ENCODE results near the gene PRR11.
A peak's percentile ranks its signal among the peaks of the same experiment; 100 is the strongest.
"Not testable (repeated sequence)": the region's sequence is repeated elsewhere in the genome, so short reads cannot be mapped to it uniquely, and the experiment has no call there.

Gene PRR11

DNA sequence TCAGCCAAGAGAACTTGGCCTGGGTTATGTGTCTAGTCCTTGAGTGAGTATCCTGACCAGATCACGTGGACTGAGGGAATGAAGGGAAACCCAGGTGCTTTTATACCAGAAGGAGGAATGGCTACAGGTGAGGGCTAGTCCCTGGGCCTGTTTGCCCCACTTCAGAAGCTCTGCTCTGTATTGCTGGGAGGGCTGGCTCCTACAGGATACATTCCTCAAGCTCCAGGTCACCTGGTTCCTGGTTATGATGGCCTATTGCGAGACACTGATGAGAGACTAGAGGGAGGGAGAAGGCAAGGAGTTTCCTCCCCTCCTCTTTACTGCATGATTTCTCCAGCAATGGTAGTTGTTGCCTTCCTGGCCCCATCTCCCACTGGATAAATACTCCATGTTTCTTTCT is 35.3 kb downstream of the PRR11 start:
- no peak for TF ChIP-seq JUND (IDR thresholded peaks at IDR 0.05; ENCODE audit: low read depth)
- DNase-seq (ENCODE audit: low read depth in 1 of 2, low spot score in 1 of 2) = no peak
- in situ Hi-C loops (cut with HindIII; ENCODE audit: low pct_unique_long_range_greater_than_20kb, low sequenced_read_pairs) = no loop called here

DNA sequence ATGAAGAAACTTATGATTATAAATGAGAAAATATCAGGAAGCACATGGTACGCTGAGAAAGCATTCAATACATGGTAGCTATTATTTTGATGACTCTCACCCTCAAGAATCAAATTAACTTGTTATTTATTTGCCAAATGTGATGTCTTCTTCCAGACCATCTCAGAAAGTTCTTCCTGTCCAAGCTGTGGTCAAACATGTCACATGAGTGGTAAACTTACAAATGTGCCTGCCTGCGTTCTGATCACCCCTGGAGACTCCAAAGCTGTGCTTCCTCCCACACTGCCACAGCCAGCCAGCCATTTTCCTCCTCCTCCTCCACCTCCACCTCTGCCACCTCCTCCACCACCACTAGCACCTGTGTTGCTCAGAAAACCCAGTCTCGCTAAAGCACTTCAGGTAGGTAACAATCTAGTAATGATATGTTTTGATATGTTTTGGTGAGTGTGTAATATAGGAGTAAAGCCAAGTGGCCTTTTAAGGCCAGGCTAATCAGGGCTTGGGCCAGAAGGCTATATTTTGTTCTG is 37.9 kb downstream of the PRR11 start:
- no peak for TF ChIP-seq JUND (IDR thresholded peaks at IDR 0.05; ENCODE audit: low read depth)
- no peak for DNase-seq (ENCODE audit: low read depth in 1 of 2, low spot score in 1 of 2)
- in situ Hi-C loops (cut with HindIII; ENCODE audit: low pct_unique_long_range_greater_than_20kb, low sequenced_read_pairs) = no loop called here

DNA sequence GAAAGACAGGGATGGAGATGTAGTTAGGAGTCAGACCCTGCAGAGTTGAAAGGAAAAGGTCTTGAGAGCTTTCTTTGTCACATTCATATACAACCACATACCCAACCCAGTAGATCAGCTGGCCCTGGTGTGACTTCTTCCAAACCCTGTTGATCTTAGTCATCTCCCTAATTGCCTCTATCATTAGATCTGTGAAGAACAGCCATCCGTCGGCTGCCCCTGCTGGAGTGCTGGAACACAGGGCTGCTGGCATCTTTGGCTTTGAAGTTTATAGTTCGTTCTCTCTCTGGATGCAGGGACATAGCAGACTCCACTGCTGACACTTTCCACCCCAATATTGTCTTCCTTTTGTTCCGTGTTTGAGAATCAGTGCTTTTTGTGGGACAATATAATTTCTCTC is 43.9 kb downstream of the PRR11 start:
- in situ Hi-C loops (cut with HindIII; ENCODE audit: low pct_unique_long_range_greater_than_20kb, low sequenced_read_pairs) = no loop called here
- no peak for TF ChIP-seq JUND (IDR thresholded peaks at IDR 0.05; ENCODE audit: low read depth)
- DNase-seq (ENCODE audit: low read depth in 1 of 2, low spot score in 1 of 2) = no peak

DNA sequence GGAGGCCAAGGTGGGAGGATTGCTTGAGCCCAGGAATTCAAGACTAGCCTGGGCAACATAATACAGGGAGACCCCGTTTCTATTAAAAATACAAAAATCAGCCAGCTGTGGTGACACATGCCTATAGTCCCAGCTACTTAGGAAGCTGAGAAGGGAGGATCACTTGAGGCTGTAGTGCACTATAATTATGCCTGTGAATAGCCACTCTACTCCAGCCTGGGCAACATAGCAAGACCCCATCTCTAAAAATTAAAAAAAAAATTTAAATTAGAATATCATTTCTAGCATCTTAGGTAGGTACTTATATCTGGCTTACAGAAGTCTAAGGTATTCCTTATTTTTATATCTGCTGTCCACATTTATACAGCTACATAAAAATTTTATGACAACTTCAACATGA is 46.8 kb downstream of the PRR11 start:
- in situ Hi-C loops (cut with HindIII; ENCODE audit: low pct_unique_long_range_greater_than_20kb, low sequenced_read_pairs) = no loop called here
- no peak for TF ChIP-seq JUND (IDR thresholded peaks at IDR 0.05; ENCODE audit: low read depth)

DNA sequence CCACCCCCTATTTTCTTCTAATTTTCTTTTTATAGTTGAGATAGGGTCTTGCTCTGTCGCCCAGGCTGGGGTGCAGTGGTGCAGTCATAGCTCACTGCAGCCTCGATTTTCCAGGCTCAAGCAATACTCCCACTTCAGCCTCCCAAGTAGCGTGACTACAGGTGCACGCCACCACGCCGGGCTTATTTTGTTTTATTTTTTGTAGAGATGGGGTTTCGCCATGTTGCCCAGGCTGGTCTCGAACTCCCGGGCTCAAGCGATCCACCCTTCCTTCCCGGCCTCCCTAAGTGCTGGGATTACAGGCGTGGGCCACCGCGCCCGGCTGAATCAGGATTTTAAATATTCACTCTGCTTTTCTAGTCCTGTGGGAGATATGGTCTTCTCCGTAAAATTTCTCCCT is 63.8 kb downstream of the PRR11 start:
- in situ Hi-C loops (cut with HindIII; ENCODE audit: low pct_unique_long_range_greater_than_20kb, low sequenced_read_pairs) = no loop called here
- DNase-seq (ENCODE audit: low read depth in 1 of 2, low spot score in 1 of 2) = no peak
- TF ChIP-seq JUND (IDR thresholded peaks at IDR 0.05; ENCODE audit: low read depth) = no peak

More for the DNA sequence above, 46.8 kb downstream of the PRR11 start:
- no peak for DNase-seq (ENCODE audit: low read depth in 1 of 2, low spot score in 1 of 2)

DNA sequence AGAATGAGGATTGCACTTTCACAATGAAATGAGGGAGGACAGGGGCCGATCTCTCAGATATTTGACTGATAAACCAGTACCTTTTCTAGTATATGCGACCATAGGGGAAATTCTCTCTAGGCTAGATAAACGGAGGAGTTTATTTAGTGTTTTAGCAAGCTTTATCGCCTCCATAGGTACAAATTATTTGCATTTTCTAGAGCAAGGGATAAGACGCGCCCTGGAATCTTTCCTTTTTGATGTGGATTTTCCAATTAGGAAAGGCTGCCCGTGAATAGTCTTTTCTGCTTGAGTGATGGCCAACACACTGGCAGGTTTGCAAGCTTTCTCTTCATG is 64.4 kb downstream of the PRR11 start:
- TF ChIP-seq JUND (IDR thresholded peaks at IDR 0.05; ENCODE audit: low read depth) = no peak
- in situ Hi-C loops (cut with HindIII; ENCODE audit: low pct_unique_long_range_greater_than_20kb, low sequenced_read_pairs) = no loop called here

DNA sequence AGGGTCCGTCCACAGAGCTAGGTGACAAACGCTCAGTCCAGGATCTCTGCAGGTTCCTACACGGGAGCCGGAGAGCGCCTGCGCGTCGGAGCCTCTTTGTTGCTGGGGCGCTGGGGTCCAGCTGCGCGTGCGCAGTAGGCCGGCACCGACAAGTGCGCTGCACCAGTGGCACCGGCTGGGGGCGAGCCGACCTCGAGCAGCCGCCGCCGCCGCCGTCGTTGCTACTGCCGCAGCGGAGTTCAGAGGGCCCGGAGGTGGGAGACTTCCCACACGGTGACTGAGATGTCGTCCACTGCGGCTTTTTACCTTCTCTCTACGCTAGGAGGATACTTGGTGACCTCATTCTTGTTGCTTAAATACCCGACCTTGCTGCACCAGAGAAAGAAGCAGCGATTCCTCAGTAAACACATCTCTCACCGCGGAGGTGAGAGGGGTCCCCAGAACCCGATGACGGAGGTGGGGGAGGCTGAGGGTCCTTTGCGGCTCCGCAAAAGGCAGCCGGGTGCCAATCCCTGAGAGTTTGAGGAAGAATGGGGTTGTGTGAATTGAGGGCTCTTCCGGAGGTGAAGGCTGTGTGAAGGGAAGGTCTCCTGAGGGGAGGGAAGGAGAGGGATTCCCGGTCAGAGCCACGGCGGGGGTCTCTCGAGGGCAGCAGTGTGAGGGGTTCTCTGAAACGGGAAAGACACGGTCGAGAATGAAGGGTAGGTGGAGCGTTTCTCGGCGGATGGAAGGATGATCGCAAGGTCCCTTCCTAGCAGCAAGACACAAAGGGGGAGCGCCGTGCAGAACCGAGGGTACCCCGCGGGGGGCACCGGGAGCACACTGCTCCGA is 65.0 kb downstream of the PRR11 start, which contains the start of gene GDPD1:
Gene GDPD1, plus strand, starts transcription at position 184 of the 831 bp plus-strand sequence. Its CDS starts 99 bp downstream, at position 283.
- peak; percentile 81 to 97 for DNase-seq (ENCODE audit: low read depth in 1 of 2, low spot score in 1 of 2)
- in situ Hi-C loops (cut with HindIII; ENCODE audit: low pct_unique_long_range_greater_than_20kb, low sequenced_read_pairs) = no loop called here
- TF ChIP-seq JUND (IDR thresholded peaks at IDR 0.05; ENCODE audit: low read depth) = no peak

More for the DNA sequence above, 64.4 kb downstream of the PRR11 start:
- no peak for DNase-seq (ENCODE audit: low read depth in 1 of 2, low spot score in 1 of 2)

DNA sequence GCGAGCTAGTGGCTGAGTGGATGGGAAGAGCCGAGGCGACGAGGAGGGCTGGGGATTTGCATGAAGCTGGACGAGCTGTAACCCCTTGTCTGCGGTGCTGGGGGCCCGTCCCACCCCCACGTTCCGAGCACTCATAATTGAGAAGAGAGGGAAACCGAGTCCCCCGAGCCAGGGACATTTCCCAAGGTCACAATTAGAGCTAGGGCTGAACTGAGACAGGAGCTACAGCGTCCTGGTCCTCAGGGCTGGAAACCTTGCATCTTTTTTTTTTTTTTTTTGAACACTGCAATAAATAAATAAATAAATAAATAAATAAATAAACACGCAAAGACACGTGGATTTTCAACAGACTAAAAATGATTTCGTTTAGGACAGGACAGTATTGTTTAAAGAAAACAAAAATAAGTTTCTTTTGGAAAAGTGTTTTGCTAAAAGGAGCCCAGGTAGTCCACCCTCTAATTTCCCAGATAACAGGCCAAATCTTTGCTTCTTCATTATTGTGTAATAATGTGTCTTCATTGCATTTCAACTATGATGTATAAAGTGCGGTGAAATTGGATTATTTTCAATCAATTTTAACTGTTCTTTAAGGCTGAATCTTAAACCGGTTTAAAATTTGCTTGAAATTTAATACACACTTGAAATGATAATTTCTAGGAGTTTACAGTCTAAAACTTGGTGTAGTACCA is 65.8 kb downstream of the PRR11 start:
- DNase-seq (ENCODE audit: low read depth in 1 of 2, low spot score in 1 of 2) = no peak
- no peak for TF ChIP-seq JUND (IDR thresholded peaks at IDR 0.05; ENCODE audit: low read depth)
- in situ Hi-C loops (cut with HindIII; ENCODE audit: low pct_unique_long_range_greater_than_20kb, low sequenced_read_pairs) = no loop called here

DNA sequence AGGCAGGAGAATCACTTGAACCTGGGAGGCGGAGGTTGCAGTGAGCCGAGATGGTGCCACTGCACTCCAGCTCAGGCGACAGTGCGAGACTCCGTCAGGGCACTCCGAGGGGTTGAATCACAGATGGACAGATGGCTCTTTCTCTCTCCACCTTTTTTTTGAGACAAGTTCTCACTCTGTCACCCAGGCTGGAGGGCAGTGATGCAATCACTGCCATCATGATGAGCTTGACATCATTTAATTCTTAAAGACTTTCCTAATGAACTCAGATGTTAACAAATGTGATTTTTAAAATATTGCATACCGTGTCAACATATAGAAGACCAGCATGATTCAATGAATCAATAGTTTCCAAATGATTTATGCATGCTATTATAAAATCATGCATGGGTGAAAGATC is 68.3 kb downstream of the PRR11 start:
- DNase-seq (ENCODE audit: low read depth in 1 of 2, low spot score in 1 of 2) = no peak
- in situ Hi-C loops (cut with HindIII; ENCODE audit: low pct_unique_long_range_greater_than_20kb, low sequenced_read_pairs) = no loop called here
- no peak for TF ChIP-seq JUND (IDR thresholded peaks at IDR 0.05; ENCODE audit: low read depth)

DNA sequence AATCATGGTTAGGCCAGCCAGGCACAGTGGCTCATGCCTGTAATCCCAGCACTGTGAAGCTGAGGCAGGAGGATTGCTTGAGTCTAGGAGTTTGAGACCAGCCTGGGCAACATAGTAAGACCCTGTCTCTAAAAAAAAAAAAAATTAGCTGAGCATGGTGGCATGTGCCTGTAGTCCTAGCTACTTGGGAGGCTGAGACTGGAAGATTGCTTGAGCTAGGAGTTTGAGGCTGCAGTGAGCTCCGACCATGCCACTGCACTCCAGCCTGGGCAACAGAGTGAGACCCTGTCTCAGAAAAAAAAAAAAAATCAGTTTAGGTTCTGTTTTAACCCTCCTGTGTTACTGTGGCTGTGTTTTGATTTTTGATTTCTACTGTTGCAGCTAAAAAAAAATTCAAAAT is 73.0 kb downstream of the PRR11 start:
- DNase-seq (ENCODE audit: low read depth in 1 of 2, low spot score in 1 of 2); in situ Hi-C loops (cut with HindIII; ENCODE audit: low pct_unique_long_range_greater_than_20kb, low sequenced_read_pairs): not testable (repeated sequence)

DNA sequence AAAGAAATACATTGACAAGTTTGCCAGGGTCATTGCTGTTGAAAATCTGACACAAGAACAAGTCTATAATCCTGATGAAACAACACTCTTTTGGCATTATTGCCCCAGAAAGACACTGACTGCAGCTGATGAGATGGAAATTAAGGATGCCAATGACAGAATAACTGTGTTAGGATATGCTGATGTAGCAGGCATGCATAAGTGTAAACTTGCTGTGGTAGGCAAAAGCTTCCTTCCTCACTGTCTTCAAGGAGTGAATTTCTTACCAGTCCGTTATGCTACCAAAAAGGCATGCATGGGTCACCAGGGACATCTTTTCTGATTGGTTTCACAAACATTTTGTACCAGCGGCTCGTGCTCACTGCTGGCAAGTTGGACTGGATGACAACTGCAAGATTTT is 75.2 kb downstream of the PRR11 start:
- no peak for DNase-seq (ENCODE audit: low read depth in 1 of 2, low spot score in 1 of 2)
- in situ Hi-C loops (cut with HindIII; ENCODE audit: low pct_unique_long_range_greater_than_20kb, low sequenced_read_pairs) = no loop called here
- TF ChIP-seq JUND (IDR thresholded peaks at IDR 0.05; ENCODE audit: low read depth) = no peak

DNA sequence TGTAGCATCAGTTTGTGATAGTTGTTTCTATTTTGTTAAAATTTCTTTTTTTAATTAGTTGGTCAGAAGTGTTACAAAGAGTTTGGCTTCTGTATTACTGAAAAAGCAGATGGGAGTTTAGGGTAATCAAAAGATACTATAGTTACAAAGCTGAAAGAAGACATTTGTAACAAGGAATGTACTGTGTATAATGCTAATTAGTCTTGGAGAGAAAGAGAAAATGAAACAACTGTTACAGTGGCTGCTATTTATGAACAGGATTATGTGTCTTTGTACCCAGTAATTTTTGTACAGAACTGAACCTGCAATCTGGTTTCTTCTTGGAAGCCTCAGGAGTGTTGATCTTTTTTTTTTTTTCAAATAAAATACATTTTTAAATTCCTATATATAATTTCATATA is 79.1 kb downstream of the PRR11 start:
- in situ Hi-C loops (cut with HindIII; ENCODE audit: low pct_unique_long_range_greater_than_20kb, low sequenced_read_pairs) = no loop called here

DNA sequence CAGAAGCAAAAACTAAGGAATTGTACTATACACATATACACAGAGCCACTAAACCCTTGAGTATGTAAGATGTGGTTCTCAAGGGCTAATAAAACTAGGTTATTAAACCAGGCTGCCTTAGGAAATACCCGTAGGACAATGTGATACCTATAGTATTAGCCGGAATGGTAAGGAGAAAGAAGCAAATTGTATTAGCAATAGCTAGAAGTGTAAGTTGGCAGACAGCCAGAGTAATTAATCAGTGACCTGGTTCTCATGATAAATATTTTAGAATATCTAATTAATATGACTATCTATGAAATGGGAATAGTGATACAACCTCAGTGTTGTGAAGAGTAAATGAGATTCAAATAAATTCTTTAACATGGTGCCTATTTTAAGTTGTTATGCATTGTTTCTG is 83.4 kb downstream of the PRR11 start:
- DNase-seq (ENCODE audit: low read depth in 1 of 2, low spot score in 1 of 2) = no peak
- in situ Hi-C loops (cut with HindIII; ENCODE audit: low pct_unique_long_range_greater_than_20kb, low sequenced_read_pairs) = no loop called here
- TF ChIP-seq JUND (IDR thresholded peaks at IDR 0.05; ENCODE audit: low read depth) = no peak

More for the DNA sequence above, 79.1 kb downstream of the PRR11 start:
- no peak for TF ChIP-seq JUND (IDR thresholded peaks at IDR 0.05; ENCODE audit: low read depth)
- DNase-seq (ENCODE audit: low read depth in 1 of 2, low spot score in 1 of 2) = no peak

Measured in T47D (cell line).